H1 (cell line): Measurements from ENCODE around the gene TMUB2. TPM values are rescaled to one million over a fixed set of nuclear protein-coding genes. Genes with fewer than 3 reads are reported as not detected.

Experiments
- CHD7 ChIP-seq: fragments of 300-600 bp; sonication (generic); IDR thresholded peaks from 2 replicates; pipeline ENCODE4 v1.7.1; 2012; ENCODE audit warnings: low read length, moderate library complexity, mild to moderate bottlenecking, inconsistent platforms; ENCODE audit not compliant: insufficient replicate concordance
- JUND ChIP-seq: IDR thresholded peaks from 2 replicates; pipeline ENCODE4 v1.6.1; 2011; ENCODE audit warnings: mild to moderate bottlenecking, improper control_type of control experiment, low read length
- SAP30 ChIP-seq: fragments of 300-600 bp; sonication (generic); IDR thresholded peaks from 2 replicates; pipeline ENCODE4 v1.7.1; 2012; ENCODE audit warnings: low read length, moderate library complexity, mild to moderate bottlenecking, inconsistent platforms; ENCODE audit not compliant: insufficient read depth, insufficient replicate concordance
- polyA plus RNA-seq, 7 experiments: library from polyadenylated mRNA; depleted of rRNA in 3 of 7; stranded (reverse) in 5 of 7; unstranded in 2 of 7; fragments of >200 nt in 5 of 7; fragments of 200-250 nt in 2 of 7; gene quantifications; 1 replicate in 5 of 7; 2 replicates in 1 of 7; 4 replicates in 1 of 7; pipeline versions ENCODE4 v1.2.1 to v1.2.3, GENCODE V29; 2011 to 2013; ENCODE audit warnings: missing spikeins in 2 of 7, mixed read lengths in 2 of 7
- total RNA-seq: library from RNA; stranded (reverse); fragmentation: NEBNext Ultra II Directional; extraction: Animal tissue kit (Norgen Biotek cat#: 25700); gene quantifications from 2 replicates; pipeline ENCODE4 v1.2.1, GENCODE V29; 2021

TMUB2 gene
- total and polyA plus RNA-seq, 2 of the 8 experiments (the other 6 are each of a cell fraction or from before 2014, with no cell fraction given): 18.5 to 30.5 TPM

- TF ChIP-seq CHD7: no peak
- TF ChIP-seq SAP30: no peak
- TF ChIP-seq JUND: no peak
Measured at GRCh38 chr17:44170135-44170498, 16.7 kb upstream of the TMUB2 start (continued).
